HepG2 (cell line): ENCODE data around the gene TUT1. TPM values are rescaled to one million over a fixed set of nuclear protein-coding genes. Genes with fewer than 3 reads are reported as not detected.
A peak's percentile ranks its signal among the peaks of the same experiment; 100 is the strongest.

Source experiments
- ARHGAP35 ChIP-seq: sonication (generic); formaldehyde crosslinking; IDR thresholded peaks from 2 replicates; pipeline ENCODE4 v1.9.0; 2022; ENCODE audit warnings: mild to moderate bottlenecking, inconsistent platforms, moderate library complexity, missing genetic modification reagents, borderline replicate concordance
- BRF2 ChIP-seq: sonication (generic); formaldehyde crosslinking; IDR thresholded peaks from 2 replicates; pipeline ENCODE4 v1.8.1; 2022; ENCODE audit warnings: mild to moderate bottlenecking, missing genetic modification reagents
- CBX5 ChIP-seq: sonication (generic); formaldehyde crosslinking; IDR thresholded peaks from 2 replicates; pipeline ENCODE4 v1.4.0; 2020; ENCODE audit warnings: missing genetic modification reagents, borderline replicate concordance
- DMAP1 ChIP-seq: IDR thresholded peaks from 2 replicates; pipeline ENCODE4 v1.6.1; 2016
- FOXM1 ChIP-seq: sonication (generic); formaldehyde crosslinking; IDR thresholded peaks from 2 replicates; pipeline ENCODE4 v1.5.0; 2020; ENCODE audit warnings: missing genetic modification reagents
- FOXP4 ChIP-seq: sonication (generic); formaldehyde crosslinking; IDR thresholded peaks from 2 replicates; pipeline ENCODE4 v1.4.0; 2020; ENCODE audit warnings: missing genetic modification reagents
- HDAC1 ChIP-seq: sonication (generic); formaldehyde crosslinking; IDR thresholded peaks from 2 replicates; pipeline ENCODE4 v1.5.1; 2020; ENCODE audit warnings: mild to moderate bottlenecking, missing genetic modification reagents
- KAT7 ChIP-seq: IDR thresholded peaks from 2 replicates; pipeline ENCODE4 v1.6.1; 2018; ENCODE audit warnings: borderline replicate concordance, missing compliant biosample characterization
- KDM5A ChIP-seq: fragments of 200-600 bp; sonication (generic); IDR thresholded peaks from 2 replicates; pipeline ENCODE4 v1.7.0; 2018; ENCODE audit warnings: antibody characterized with exemption, mild to moderate bottlenecking, low read length, borderline replicate concordance
- NFE2 ChIP-seq: sonication (generic); formaldehyde crosslinking; IDR thresholded peaks from 2 replicates; pipeline ENCODE4 v1.4.0; 2020; ENCODE audit warnings: missing genetic modification reagents
- NR2F6 ChIP-seq, 2 experiments: IDR thresholded peaks; 2 replicates each; pipeline ENCODE4 v1.6.1; 2016; ENCODE audit warnings: antibody characterized with exemption in 1 of 2, mild to moderate bottlenecking in 1 of 2
- RBFOX2 ChIP-seq: fragments of 200-400 bp; formaldehyde crosslinking; IDR thresholded peaks from 2 replicates; pipeline ENCODE4 v1.6.1; 2017; ENCODE audit warnings: low read depth, mild to moderate bottlenecking, low read length
- SALL2 ChIP-seq: sonication (generic); formaldehyde crosslinking; IDR thresholded peaks from 2 replicates; pipeline ENCODE4 v1.8.1; 2023; ENCODE audit warnings: mild to moderate bottlenecking, missing genetic modification reagents, inconsistent platforms
- SETDB1 ChIP-seq: sonication (generic); formaldehyde crosslinking; IDR thresholded peaks from 2 replicates; pipeline ENCODE4 v1.5.1; 2020; ENCODE audit warnings: missing genetic modification reagents, mild to moderate bottlenecking, borderline replicate concordance
- SRSF9 ChIP-seq: fragments of 200-400 bp; formaldehyde crosslinking; IDR thresholded peaks from 2 replicates; pipeline ENCODE4 v1.6.1; 2018; ENCODE audit warnings: borderline replicate concordance, mild to moderate bottlenecking, low read depth, low read length; ENCODE audit not compliant: insufficient read depth, poor library complexity, severe bottlenecking
- SRY ChIP-seq: sonication (generic); formaldehyde crosslinking; IDR thresholded peaks from 2 replicates; pipeline ENCODE4 v1.8.0; 2022; ENCODE audit warnings: mild to moderate bottlenecking, missing genetic modification reagents
- STAT5B ChIP-seq: sonication (generic); formaldehyde crosslinking; IDR thresholded peaks from 2 replicates; pipeline ENCODE4 v1.4.0; 2020; ENCODE audit warnings: missing genetic modification reagents
- YEATS4 ChIP-seq: sonication (generic); formaldehyde crosslinking; IDR thresholded peaks from 2 replicates; pipeline ENCODE4 v1.4.0; 2020; ENCODE audit warnings: missing genetic modification reagents, borderline replicate concordance
- ZNF124 ChIP-seq: sonication (generic); formaldehyde crosslinking; IDR thresholded peaks from 2 replicates; pipeline ENCODE4 v1.4.0; 2020; ENCODE audit warnings: missing genetic modification reagents
- ZNF136 ChIP-seq: sonication (generic); formaldehyde crosslinking; IDR thresholded peaks from 2 replicates; pipeline ENCODE4 v1.8.1; 2022; ENCODE audit warnings: low read depth, mild to moderate bottlenecking, moderate library complexity, missing genetic modification reagents
- ZNF180 ChIP-seq: sonication (generic); formaldehyde crosslinking; IDR thresholded peaks from 2 replicates; pipeline ENCODE4 v1.4.0; 2020; ENCODE audit warnings: low read depth, missing genetic modification reagents, borderline replicate concordance
- ZNF501 ChIP-seq: sonication (generic); formaldehyde crosslinking; IDR thresholded peaks from 2 replicates; pipeline ENCODE4 v1.5.1; 2020; ENCODE audit warnings: mild to moderate bottlenecking, moderate library complexity, missing genetic modification reagents
- ZNF576 ChIP-seq: sonication (generic); formaldehyde crosslinking; IDR thresholded peaks from 2 replicates; pipeline ENCODE4 v1.4.0; 2020; ENCODE audit warnings: mild to moderate bottlenecking, missing genetic modification reagents
- ZNF615 ChIP-seq: sonication (generic); formaldehyde crosslinking; IDR thresholded peaks from 2 replicates; pipeline ENCODE4 v1.5.0; 2020; ENCODE audit warnings: mild to moderate bottlenecking, missing genetic modification reagents, borderline replicate concordance
- ZNF704 ChIP-seq: sonication (generic); formaldehyde crosslinking; IDR thresholded peaks from 2 replicates; pipeline ENCODE4 v1.8.1; 2023; ENCODE audit warnings: mild to moderate bottlenecking, inconsistent platforms, moderate library complexity, missing genetic modification reagents, borderline replicate concordance
- ZNF782 ChIP-seq: sonication (generic); formaldehyde crosslinking; IDR thresholded peaks from 2 replicates; pipeline ENCODE4 v1.4.0; 2020; ENCODE audit warnings: missing genetic modification reagents, mild to moderate bottlenecking, borderline replicate concordance
- polyA plus RNA-seq, 8 experiments: library from polyadenylated mRNA; depleted of rRNA in 3 of 8; stranded (reverse) in 7 of 8; unstranded in 1 of 8; fragments of >200 nt; fragmentation: Illumina TruSeq in 4 of 8; extraction: Trizol in 4 of 8; gene quantifications; 2 replicates each; pipeline versions ENCODE4 v1.2.1 to v1.2.3, GENCODE V29; 2011 to 2016; ENCODE audit warnings: low read depth in 4 of 8, missing spikeins in 1 of 8, mixed read lengths in 1 of 8; ENCODE audit not compliant: insufficient read depth in 1 of 8
- total RNA-seq, 5 experiments: library from RNA; depleted of rRNA; stranded (reverse); fragments of >200 nt; fragmentation: Illumina TruSeq; extraction: Trizol; gene quantifications; 2 replicates each; pipeline ENCODE4 v1.2.3, GENCODE V29; 2016; ENCODE audit warnings: low read depth in 1 of 5

Gene TUT1
- total and polyA plus RNA-seq, 2 of the 13 experiments (the other 11 are each of a cell fraction or from before 2014, with no cell fraction given), result 9.7 to 14.3 TPM

- TF ChIP-seq RBFOX2 (peak; percentile 46; the same call in 1 of the 2 replicates), ZNF782 (no peak), SRY (CRISPR knock-in tag) (no peak), ZNF615 (no peak), SRSF9 (no peak), YEATS4 (CRISPR knock-in tag) (no peak), ZNF704 (no peak), SETDB1 (CRISPR knock-in tag) (no peak), NFE2 (CRISPR knock-in tag) (no peak), ZNF124 (CRISPR knock-in tag) (no peak), DMAP1 (CRISPR knock-in tag) (no peak), HDAC1 (CRISPR knock-in tag) (peak; percentile 21; the same call in 1 of the 2 replicates), CBX5 (CRISPR knock-in tag) (no peak; the same call in 1 of the 2 replicates), ZNF576 (CRISPR knock-in tag) (no peak), BRF2 (CRISPR knock-in tag) (no peak), NR2F6 (IDR thresholded peaks at IDR 0.05) (no peak), NR2F6 (CRISPR knock-in tag; IDR thresholded peaks at IDR 0.05) (no peak), ZNF501 (CRISPR knock-in tag) (no peak; the same call in 1 of the 2 replicates), ARHGAP35 (CRISPR knock-in tag) (no peak), SALL2 (CRISPR knock-in tag) (no peak; the same call in 1 of the 2 replicates), STAT5B (CRISPR knock-in tag) (no peak), FOXP4 (no peak), KDM5A (no peak), ZNF180 (CRISPR knock-in tag) (no peak), ZNF136 (CRISPR knock-in tag) (no peak; the same call in none of the 2 replicates), FOXM1 (no peak), KAT7 (CRISPR knock-in tag) (no peak)
These were observed 48.4 kb downstream of the TUT1 start (continued) for GRCh38 chr11:62542750-62543567.
